GM19193 (cell line): ENCODE data around the gene MPPED1.

Experiments used
- POLR2A ChIP-seq: IDR thresholded peaks from 4 replicates; pipeline ENCODE4 v1.6.1; 2011; ENCODE audit not compliant: insufficient read depth, insufficient read length; ENCODE audit errors: extremely low read depth

MPPED1 gene

GRCh38 chr22:43399338-43399979 lies 12.4 kb upstream of the MPPED1 start:
- TF ChIP-seq POLR2A = no peak

- TF ChIP-seq POLR2A = no peak
Measured at GRCh38 chr22:43399980-43400358, 11.8 kb upstream of the MPPED1 start.

- no peak for TF ChIP-seq POLR2A
Measured at GRCh38 chr22:43400449-43400848, 11.4 kb upstream of the MPPED1 start.

- TF ChIP-seq POLR2A = no peak
Measured at GRCh38 chr22:43401233-43401632, 10.6 kb upstream of the MPPED1 start.

GRCh38 chr22:43401661-43402060 lies 10.2 kb upstream of the MPPED1 start:
- TF ChIP-seq POLR2A = no peak

- no peak for TF ChIP-seq POLR2A
Measured at GRCh38 chr22:43402128-43402527, 9.7 kb upstream of the MPPED1 start.

- TF ChIP-seq POLR2A = no peak
Measured at GRCh38 chr22:43404673-43405385, 7.0 kb upstream of the MPPED1 start.

- no peak for TF ChIP-seq POLR2A
Measured at GRCh38 chr22:43406186-43406790, 5.5 kb upstream of the MPPED1 start.

- TF ChIP-seq POLR2A = no peak
Measured at GRCh38 chr22:43407591-43407990, 4.2 kb upstream of the MPPED1 start.

- no peak for TF ChIP-seq POLR2A
Measured at GRCh38 chr22:43408009-43408408, 3.8 kb upstream of the MPPED1 start.

- no peak for TF ChIP-seq POLR2A
Measured at GRCh38 chr22:43409046-43409445, 2.8 kb upstream of the MPPED1 start.

GRCh38 chr22:43409800-43410199 lies 2.0 kb upstream of the MPPED1 start:
- no peak for TF ChIP-seq POLR2A

GRCh38 chr22:43411040-43411868 lies 560 bp upstream of the MPPED1 start:
- no peak for TF ChIP-seq POLR2A

GRCh38 chr22:43412808-43413795 lies 1.3 kb downstream of the MPPED1 start:
- TF ChIP-seq POLR2A = no peak
